Muscle of back (tissue), 11 donors: ENCODE data around the gene GDAP1L1. TPM values are rescaled to one million over a fixed set of nuclear protein-coding genes. Genes with fewer than 3 reads are reported as not detected.
A peak's percentile ranks its signal among the peaks of the same experiment; 100 is the strongest.
"Not testable (repeated sequence)": the region's sequence is repeated elsewhere in the genome, so short reads cannot be mapped to it uniquely, and the experiment has no call there.

ENCODE experiments used
- DNase-seq, 3 donors: peaks; one replicate each; pipeline versions ENCODE4 v3.0.0 to v3.0.0-alpha.2; 2013
- polyA plus RNA-seq, 10 donors: library from polyadenylated mRNA; unstranded; fragments of 120-200 nt; gene quantifications; one replicate each; pipeline ENCODE4 v1.2.1, GENCODE V29; 2013; ENCODE audit not compliant: insufficient read length in 10 of 10

Gene GDAP1L1
- polyA plus RNA-seq, 10 donors, result 0.05 to 0.80 (median 0.23) TPM; not detected in 5

- no peak for DNase-seq
Measured at GRCh38 chr20:44253528-44253927, 6.4 kb downstream of the GDAP1L1 start.

- no peak for DNase-seq
Measured at GRCh38 chr20:44254073-44254472, 7.0 kb downstream of the GDAP1L1 start.

DNA sequence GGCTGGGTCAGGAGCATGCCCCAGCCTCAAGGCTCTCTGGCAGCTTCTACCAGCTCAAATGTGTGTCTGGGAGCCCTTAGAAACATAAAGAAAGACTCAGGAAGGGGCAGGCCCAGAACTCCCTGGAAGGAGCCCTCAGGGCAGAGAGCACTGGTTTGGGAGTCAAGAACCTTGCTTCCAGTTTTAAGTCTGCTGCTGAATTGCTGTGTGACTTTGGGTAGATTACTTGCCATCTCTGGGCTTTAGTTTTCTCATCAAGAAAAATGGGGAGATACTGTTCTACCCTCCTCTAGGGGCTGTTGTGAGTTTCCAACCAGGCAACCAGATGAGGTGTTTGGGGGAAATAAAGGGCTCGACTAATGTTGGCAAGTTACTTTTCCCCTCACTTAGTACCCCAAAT, 8.8 kb downstream of the GDAP1L1 start:
- DNase-seq, result no peak

DNA sequence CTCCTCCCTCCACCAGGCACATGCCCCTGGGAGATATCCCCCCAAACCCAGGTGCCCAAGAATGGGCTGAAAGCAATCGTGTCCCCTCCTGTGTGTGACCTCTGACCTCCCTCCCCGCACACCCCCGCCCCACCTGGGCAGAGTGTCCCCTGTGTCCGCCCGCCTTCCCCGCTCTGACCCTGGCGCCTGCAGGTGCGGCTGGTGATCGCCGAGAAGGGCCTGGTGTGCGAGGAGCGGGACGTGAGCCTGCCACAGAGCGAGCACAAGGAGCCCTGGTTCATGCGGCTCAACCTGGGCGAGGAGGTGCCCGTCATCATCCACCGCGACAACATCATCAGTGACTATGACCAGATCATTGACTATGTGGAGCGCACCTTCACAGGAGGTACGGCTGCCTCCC, 9.9 kb downstream of the GDAP1L1 start:
- no peak for DNase-seq

DNA sequence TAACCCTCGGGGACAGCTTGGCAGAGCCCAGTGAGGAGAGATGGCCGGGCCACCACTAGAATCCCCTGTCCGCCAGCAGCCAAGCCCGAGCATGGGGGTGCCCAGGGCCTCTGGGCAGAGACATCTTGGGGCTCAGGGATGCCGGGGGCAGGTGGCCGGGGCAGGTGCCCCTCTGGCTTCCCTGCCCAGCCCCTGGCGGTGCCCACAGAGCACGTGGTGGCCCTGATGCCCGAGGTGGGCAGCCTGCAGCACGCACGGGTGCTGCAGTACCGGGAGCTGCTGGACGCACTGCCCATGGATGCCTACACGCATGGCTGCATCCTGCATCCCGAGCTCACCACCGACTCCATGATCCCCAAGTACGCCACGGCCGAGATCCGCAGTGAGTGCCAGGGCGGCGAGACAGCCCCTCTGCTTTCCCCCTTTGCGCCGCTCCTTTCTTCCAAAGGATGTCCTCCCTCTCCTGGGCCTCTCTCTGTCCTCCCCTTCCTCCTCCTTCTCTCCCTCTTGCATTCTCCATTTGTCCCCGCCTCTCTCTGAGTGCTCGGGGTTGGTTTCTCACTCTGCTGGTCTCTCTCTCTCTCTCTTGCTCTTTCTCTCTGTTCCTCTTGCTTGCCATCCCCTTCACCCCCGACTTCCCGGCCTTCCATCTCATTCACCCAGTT, 11.2 kb downstream of the GDAP1L1 start:
- DNase-seq, result no peak

DNA sequence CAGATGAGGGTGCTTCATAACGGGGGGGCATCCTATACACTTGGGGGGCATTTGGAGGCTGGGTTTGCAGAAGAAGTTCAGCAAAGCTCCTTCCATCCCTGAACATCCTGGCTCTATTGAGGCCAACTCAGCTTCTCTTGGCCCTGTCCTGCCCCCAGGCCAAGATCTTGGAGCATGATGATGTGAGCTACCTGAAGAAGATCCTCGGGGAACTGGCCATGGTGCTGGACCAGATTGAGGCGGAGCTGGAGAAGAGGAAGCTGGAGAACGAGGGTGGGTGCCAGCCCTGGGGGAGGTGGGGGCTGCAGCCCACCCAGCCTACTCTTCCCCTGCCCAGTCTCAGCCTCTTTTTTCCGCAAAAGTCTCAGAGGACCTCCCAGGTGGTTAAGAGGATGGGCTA, 17.2 kb downstream of the GDAP1L1 start:
- DNase-seq, result no peak

DNA sequence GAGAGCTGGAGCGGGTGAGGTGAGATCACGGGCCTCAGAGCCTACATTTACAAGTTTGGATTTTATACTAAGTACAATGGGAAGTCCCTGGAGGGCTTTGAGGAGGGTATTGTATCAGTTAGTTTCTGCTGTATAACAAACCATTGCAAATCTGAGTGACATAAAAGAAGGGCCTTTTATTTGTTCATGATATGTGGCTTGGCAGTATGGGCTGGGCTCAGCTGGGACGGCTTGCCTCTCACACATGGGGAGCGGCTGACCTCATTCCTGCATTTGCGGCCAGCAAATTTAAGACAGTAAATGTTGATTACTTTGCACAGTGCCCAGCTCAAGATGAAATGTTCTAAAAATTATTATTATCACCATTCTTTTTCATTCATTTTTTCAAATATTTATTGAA, 21.7 kb downstream of the GDAP1L1 start:
- DNase-seq, result no peak

GRCh38 chr20:44271915-44272663, 25.0 kb downstream of the GDAP1L1 start:
- DNase-seq, result no peak

DNA sequence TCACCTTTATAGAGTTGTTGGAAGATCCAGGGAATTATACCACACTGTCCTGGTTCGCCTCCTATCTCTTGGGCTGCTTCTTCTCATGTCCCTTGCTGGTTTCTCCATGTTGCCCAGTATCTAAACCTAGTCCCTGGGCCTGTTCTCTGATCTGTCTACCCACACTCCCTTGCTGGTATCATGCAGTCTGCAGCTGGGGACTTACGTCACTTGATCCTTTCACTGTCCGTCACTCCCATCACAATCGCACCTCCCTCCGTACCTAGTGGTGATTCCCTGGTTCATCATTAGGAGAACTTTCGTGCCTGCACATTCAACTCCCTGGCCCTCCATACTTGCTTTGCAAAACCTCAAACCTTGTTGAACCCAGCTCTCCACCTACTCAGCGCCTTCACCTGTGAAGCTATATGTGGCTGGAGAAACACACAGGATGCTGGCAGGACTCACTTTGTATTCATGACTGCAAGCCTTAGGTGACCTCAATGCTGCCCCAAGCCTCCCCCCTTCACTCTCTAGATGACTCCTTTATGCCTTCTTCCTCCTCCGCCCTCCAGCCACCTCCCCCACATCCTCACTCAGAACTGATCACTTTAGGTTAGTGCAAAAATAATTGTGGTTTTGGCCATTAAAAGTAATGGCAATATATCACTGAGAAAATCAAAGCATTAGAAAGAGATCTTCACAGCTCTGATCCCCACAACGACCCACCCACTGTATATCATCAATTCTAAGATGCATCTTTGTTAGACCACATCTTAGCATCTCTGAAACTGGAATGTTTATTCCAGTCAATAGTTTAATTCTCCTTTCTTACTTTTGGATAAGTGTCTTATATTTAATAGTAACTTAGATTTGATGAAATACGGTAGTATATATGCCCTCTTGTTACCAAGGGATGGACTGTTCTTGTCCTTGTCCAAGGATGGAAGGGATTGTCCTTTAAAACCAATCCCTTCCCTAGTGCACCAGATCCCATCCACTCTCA, 26.4 kb downstream of the GDAP1L1 start:
- DNase-seq, result no peak

DNA sequence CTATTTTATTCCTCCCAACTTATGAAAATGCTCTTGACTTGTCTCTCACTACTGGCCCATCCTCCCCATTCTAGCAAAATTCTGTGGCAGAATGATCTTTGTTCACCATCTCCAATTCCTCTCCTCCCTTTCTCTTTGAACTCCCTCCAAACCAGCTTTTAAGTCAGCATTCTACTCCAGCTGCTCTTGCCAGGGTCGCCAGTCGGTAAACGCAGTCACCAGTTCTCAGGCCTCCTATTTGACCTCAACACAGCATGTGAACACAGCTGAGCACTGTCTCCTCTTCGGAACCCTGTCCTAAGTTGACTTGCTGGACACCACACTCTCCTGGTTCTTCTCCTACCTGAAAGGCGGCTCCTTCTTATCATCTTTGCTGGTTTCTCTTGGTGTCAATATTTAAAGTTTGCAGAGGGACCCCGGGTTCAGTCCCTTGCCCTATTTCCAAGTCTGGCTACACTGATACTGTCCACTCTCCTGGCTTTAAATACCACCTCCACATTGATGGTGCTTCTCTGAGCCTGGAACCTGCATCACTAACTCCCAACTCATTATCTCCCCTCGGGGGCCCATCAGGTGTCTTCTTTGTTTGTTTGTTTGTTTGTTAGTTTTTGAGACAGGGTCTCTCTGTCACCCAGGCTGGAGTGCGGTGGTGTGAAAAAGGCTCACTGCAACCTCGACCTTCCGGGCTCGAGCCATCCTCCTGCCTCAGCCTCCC, 27.4 kb downstream of the GDAP1L1 start:
- DNase-seq, result no peak

DNA sequence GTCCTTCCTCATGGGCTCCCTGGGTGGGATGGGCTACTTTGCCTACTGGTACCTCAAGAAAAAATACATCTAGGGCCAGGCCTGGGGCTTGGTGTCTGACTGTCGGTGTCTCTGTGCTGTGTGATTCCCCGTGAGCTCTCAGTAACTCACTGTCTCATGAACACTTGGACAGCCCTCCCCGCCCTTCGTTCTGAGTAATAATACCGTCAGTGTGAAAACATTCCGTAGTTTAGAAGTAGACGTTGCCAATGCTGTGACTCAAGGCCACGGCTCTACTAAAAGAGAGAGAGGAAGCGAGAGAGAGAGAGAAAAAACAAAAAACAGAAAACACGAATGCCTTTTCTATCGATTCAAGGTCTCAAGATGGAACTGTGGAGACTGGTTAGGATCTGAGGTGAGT, 32.1 kb downstream of the GDAP1L1 start:
- DNase-seq, result peak in 1 of 3 donors; percentile 30

GRCh38 chr20:44280387-44280786, 33.3 kb downstream of the GDAP1L1 start:
- DNase-seq, result no peak

DNA sequence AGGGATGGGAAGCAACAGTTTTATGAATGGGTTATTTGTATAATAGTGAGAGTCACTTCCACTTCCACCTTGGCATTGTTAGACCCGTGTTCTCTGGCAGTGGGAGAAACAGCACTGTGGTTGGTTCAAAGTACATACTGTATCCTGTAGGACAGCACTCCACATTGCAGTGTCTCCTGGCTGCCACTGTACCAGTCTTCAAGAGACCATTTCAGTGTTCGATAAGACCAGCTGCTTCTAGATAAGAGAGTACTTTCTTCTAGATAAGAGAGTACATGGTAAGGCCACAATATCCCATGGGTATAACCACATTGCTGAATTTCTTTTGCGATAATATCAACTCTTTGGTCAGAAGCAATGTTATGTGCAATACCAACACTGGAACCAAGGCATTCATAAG, 35.1 kb downstream of the GDAP1L1 start:
- DNase-seq, result no peak

- DNase-seq, result no peak
Measured at GRCh38 chr20:44284032-44284431, 36.9 kb downstream of the GDAP1L1 start.

- no peak for DNase-seq
Measured at GRCh38 chr20:44287272-44288097, 40.4 kb downstream of the GDAP1L1 start.

- DNase-seq, result no peak
Measured at GRCh38 chr20:44288252-44288651, 41.1 kb downstream of the GDAP1L1 start.

DNA sequence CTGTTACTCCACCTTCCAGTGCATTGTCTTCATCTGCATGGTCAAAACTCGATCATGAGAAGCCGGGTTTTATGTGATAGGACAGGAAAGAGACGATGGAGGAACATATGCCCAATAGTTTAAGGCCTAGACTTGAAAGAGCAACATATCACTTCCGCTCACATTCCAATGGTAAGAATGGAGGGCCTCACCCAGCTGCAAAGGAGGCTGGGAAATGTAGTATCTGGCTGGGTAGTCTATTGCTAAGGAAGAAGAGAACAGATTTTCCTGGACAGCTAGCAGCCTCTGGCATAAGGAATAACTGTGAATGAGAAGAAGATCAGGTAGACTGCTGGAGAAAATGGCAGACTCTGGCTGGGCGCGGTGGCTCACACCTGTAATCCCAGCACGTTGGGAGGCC, 44.6 kb downstream of the GDAP1L1 start:
- DNase-seq, result no peak

DNA sequence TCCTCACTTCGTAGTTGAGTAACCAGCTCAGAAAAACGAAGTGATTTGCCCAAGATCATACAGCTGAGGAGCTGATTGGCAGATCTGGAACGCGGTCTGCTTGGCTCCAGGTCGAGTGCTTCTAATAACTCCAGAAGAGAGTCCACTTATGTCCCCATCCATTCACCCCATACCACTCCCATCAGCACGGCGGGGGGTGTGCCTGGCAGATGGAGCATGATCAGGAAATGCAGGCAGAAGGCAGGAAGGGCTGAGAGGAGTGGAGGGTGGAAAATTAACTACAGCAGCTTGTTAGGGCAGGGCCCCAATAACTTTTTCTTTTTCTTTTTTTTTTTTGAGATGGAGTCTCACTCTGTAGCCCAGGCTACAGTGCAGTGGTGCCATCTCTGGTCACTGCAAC, 48.9 kb downstream of the GDAP1L1 start:
- no peak for DNase-seq

DNA sequence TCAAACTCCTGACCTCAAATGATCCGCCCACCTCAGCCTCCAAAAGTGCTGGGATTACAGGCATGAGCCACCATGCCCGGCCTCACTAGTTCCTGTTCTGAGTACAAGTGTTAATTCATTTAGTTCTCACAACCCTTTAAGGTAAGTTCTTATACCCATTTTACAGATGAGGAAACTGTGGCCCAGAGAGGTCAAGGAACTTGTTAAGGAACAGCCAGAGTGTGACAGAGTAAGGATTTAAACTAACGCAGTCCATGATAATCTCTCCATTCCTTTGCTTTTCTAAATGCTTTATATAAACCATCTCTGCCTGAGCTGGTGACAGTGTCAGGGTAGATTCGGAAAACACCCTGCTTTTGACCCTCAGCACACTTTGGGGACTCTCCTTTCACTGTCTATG, 50.6 kb downstream of the GDAP1L1 start:
- DNase-seq, result no peak

DNA sequence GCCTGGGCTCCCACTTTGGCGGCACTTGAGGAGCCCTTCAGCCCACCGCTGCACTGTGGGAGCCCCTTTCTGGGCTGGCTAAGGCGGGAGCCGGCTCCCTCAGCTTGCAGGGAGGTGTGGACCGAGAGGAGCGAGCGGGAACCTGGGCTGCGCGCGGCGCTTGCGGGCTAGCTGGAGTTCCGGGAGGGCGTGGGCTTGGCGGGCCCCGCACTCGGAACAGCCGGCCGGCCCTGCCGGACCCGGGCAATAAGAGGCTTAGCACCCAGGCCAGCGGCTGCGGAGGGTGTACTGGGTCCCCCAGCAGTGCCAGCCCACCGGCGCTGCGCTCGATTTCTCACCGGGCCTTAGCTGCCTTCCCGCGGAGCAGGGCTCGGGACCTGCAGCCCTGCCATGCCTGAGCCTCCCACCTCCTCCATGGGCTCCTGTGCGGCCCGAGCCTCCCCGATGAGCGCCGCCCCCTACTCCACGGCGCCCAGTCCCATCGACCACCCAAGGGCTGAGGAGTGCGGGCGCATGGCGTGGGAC, 52.0 kb downstream of the GDAP1L1 start:
- not testable (repeated sequence) for DNase-seq

DNA sequence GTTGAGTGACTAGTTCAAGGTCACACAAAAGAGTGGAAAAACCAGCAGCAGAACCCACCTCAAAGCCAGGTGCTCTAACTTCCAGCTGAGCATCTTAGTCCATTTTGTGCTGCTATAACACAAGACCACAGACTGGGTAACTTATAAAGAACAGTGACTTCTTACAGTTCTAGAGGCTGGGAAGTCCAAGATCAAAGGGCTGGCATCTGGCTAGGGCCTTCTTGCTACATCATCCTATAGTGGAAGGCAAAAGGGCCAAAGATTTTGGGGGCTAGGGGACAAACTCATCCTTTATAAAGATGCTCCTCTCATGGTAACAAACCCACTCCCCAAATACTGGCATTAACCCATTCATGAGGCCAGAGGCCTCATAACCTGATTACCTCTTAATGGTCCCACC, 54.2 kb downstream of the GDAP1L1 start:
- no peak for DNase-seq
